COLO668 (cell line): ENCODE measurements around the gene TMEM141.
A peak's percentile ranks its signal among the peaks of the same experiment; 100 is the strongest.

ENCODE experiments used
- DNase-seq: peaks from one replicate; lab custom pipeline; 2025; ENCODE audit not compliant: unreplicated experiment; lab: John Stamatoyannopoulos, UW

Gene TMEM141

GRCh38 chr9:136808075-136808805, 17.1 kb downstream of the TMEM141 start:
- peak; percentile 67 for DNase-seq

GRCh38 chr9:136808806-136809158, 17.6 kb downstream of the TMEM141 start:
- DNase-seq = no peak

- no peak for DNase-seq
These were observed 23.7 kb downstream of the TMEM141 start for GRCh38 chr9:136814725-136815421.

DNA sequence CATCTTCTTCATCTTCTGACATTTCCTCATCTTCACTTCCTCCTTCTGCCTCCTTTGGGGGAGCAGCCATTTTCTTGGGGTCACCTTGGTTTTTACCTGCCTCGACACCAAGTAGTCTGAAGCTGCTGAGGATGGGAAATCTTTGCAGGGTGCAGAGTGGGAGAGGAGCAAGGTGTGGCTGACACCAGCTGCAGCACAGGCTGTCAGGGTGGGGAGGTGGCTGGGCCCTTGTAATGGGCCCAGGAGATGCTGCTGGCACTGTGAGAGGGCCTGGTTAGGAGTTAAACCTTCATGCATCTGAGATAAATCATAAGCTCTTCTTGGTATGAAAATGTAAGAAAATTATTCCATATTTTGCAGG, 24.3 kb downstream of the TMEM141 start:
- no peak for DNase-seq

GRCh38 chr9:136820971-136821825, 30.1 kb downstream of the TMEM141 start:
- DNase-seq = no peak

- DNase-seq = no peak
These were observed 30.8 kb downstream of the TMEM141 start for GRCh38 chr9:136821826-136822544.

DNA sequence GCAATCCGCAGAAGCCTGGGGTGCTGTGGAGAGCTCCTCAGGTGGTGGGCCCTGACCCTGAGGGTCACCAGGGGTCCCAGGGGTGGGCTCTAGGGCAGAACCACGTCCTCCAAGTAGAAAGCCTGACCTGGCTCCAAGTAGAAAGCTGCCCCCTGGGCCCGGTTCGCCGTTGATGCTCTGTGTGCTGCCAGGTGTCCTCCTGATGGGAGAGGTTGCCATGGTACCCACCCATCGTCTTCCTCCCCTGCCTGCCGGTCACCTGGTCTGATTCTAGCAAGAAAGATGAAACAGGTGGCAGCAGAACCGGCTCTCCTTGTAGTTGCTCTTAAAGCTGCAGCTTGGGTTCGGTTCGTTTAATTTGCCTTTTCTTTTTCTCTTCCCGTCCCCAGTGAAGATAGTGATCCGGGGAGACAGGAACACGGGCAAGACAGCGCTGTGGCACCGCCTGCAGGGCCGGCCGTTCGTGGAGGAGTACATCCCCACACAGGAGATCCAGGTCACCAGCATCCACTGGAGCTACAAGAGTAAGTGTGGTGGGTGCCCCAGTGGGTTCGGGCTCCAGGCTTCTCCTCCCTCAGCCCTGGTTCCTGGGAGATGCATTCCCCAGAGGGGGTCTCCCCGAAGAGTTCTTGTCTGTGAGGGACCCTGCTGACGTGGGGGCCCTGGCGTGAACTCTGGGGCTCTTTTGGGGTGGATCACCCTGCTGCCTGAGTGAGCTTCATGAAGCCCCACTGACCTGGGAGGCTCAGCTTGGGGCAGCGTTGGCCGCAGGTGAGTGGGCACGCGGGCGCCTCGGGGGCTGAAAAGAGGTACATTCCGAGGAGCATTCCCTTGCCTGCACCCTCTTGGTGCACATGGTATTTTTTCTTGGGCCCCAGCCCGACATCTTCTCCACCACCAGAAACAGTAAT, 32.2 kb downstream of the TMEM141 start:
- peak; percentile 56 for DNase-seq

DNA sequence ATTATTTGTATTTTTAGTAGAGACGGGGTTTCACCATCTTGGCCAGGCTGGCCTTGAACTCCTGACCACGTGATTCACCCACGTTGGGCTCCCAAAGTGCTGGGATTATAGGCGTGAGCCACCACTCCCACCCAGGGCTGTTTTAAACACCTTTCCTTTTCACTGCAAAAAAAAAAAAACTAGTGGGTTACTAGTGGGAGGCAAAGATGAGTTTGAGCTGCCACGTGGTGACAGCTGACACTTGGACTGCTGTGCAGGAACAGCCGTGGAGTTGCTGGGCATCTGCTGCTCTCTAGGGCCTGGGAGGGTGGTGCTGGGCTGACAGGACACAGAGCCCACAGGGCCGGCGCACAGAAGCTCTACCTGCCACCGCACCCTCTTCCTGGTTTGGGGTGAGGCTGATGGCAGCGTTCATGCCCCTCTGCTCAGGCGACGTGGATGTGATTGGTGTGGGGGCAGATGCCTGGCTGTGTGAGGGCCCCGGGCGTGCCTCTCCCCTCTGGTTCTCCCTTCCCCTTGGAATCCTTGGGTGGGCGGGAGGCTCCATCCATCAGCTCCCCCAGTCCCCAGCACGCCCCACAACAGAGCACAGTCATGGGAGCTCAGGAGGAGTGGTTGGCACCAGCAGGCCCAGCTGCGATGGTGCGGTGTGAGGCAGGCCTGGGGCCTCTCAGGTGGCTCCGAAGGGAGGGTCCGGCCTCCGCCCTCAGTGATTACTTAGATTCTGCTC, 33.5 kb downstream of the TMEM141 start:
- DNase-seq = no peak

DNA sequence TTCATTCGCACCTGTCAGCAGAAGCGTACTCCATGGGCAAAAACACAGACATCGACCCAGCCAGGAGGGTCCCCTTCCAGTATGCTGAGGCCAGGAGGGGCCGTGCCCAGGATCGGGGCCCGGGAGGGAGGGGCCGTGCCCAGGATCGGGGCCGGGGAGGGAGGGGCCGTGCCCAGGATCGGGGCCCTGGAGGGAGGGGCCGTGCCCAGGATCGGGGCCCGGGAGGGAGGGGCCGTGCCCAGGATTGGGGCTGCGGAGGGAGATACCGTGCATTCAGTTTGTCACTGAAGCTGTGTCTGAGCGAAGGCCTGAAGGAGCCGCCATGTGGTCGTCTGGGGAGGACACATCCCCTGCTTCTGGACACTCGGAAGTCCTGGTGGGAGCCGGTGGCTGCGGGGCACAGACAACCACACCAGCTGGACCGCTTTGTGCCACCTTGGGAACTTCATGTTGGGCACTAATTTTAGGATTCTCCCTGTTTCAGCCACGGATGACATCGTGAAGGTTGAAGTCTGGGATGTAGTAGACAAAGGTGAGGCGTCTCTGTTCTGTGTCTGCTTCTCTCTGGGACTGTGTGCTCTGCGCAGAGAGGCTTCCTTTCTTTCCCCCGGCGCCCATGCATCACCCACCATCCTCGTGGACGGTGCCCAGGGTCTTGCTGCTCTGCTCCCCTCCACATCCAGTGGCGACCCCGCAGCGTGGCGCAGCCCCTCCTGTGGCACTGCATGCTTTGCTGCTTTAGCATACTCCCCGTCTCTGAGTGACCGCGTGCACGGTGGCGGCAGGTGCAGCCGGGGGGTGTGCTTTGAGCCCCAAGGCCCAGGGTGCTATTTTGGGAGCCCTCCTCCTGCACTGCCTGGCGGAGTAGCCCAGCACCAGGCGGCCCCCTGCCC, 34.4 kb downstream of the TMEM141 start:
- DNase-seq = no peak

DNA sequence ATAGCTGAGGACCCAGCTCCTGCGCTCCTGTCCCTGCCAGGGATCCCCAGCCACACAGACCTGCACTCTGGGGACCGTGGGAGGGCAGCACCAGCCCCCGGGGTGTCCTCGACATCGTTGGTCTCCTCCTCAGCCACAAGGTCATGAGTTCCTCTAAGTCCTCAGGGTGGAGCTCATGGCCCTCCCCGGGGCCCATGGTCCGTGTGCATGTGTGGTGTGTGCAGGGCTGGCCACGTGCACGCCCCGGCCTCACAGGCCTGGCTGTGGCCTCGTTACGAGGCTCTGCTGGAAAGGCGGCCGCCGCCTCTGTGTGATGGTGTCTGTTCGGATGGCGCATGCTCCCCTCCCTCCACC, 35.0 kb downstream of the TMEM141 start:
- no peak for DNase-seq

DNA sequence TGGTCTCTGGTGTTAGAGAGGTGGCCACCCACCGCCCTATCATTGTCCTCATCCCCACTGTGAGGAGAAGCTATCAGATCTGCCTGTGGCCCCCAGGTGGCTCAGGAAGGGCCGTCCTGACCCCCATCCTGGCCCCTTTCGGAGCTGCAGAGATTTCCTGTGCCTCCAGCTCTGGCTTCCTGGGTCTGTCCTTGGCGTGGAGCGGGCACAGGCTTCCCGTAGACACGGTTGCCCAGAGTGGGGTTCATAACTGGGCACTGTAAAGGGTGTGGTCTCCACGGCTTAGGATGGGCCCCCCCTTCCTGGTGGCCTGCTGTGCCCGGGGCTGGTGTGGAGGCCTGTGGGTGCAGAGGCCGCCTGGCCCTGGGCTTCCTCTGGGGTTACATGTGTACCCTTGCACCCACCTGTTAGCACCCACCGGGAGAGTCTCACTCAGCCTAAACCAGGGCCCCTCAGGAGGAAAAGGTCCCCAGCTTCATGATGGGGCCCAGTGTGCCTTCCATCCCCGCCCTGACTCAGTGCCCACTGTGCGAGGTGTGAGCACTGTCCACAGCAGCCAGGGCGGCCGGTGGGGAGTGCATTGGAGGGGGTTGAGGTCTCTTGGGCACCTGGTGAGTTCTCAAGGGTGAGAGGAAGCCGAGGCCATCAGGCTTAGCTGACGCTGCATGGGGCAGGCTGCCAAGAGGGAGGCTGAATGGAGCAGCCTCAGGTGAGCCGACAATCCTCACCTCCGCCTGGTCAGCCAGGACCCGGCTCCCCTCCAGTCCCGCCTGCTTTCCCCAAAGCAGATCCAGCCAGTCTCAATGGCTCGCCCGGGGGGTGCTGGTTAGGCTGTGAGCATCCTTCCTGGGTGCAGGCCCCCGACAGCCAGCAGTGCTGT, 35.8 kb downstream of the TMEM141 start:
- no peak for DNase-seq

- DNase-seq = no peak
These were observed 36.8 kb downstream of the TMEM141 start for GRCh38 chr9:136827794-136828473.

DNA sequence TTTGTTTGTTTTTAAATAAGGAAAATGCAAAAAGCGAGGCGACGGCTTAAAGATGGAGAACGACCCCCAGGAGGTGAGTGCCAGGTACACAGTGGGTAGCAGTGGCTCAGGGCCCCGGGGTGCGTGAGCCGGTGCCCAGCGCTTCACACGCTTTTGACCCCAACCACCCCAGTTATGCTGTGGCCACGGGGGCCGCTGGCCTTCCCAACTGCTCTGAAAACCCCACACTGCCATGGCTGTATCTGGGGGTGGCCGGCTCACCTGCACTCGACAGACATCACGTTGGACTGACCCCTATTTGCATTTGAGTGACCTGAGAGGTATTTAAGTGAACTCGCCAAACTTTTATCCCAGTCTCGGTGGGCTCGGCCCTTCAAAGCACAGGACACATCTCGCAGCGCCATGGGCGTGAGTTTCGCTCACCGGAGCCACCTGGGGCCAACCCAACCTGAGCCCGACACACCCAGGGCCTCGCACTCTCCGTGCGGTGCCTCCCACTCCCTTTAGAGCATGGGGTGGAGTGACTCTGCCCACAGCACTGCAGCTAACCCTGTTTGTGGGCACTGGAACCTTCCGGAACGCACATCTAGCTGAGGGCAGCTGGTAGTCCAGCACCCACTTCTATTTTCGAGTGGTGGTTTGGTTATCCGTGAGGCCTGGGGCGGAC, 37.5 kb downstream of the TMEM141 start:
- DNase-seq = no peak

- no peak for DNase-seq
These were observed 38.3 kb downstream of the TMEM141 start for GRCh38 chr9:136829412-136829811.

DNA sequence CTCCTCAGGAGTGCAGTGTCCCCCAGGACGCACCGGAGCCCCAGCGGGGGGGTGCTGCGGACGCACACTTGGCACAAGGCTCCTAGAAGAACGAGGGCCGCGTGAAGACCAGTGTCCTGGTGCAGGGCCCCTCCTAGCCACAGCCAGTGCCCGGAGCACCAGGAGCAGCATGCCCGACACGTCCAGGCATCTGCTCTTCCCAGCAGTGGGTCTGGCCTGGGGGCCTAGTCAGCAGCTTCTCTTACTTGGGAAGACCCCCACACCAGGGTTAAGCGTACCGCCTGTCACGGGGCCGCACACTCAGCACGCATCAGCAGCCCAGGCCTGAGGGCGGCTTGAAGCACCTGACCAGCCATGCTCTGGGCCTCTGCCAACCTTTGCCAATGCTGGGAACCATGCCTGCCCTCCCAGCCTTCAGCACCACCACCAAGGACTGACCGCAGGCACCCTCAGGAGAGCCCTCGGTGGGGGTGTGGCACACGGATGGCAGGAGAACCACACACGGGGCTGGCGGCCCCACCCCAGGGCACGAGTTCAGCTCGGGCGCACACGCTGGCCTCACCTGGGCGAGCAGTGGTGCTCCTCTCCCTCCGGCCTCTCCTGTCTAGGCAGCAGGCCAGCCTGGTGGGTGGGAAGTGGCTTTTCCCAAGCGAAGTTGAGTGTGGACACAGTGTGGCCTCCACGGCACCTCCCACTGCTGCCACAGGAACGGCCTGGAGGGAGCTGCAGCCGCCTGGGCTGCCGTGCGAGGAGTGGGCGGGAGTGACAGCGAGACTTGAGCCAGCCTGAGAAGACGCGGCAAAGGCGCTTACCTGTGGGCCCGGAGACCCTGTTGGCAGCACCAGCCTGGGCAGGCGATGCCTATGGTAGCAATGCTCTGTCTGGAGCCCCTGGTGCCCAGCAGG, 39.1 kb downstream of the TMEM141 start:
- no peak for DNase-seq
